H9 (cell line): ENCODE results near the gene ZNF132. TPM values are rescaled to one million over a fixed set of nuclear protein-coding genes. Genes with fewer than 3 reads are reported as not detected.
A peak's percentile ranks its signal among the peaks of the same experiment; 100 is the strongest.

ENCODE experiments used
- DNase-seq: peaks from one replicate; pipeline ENCODE4 v3.0.0-alpha.2; 2017
- H2AFZ ChIP-seq: one replicate; pipeline ENCODE4 v1.6.1; 2013; ENCODE audit warnings: mild to moderate bottlenecking, low read length, control low read depth, moderate library complexity
- H2AK5ac ChIP-seq: 2 replicates; pipeline ENCODE4 v1.6.1; 2013; ENCODE audit warnings: low read length, control low read depth, mixed read lengths; ENCODE audit not compliant: insufficient read length
- H2BK120ac ChIP-seq: one replicate; pipeline ENCODE4 v1.6.1; 2013; ENCODE audit warnings: low read depth, mild to moderate bottlenecking, low read length, control low read depth, inconsistent platforms; ENCODE audit not compliant: poor library complexity, severe bottlenecking
- H2BK12ac ChIP-seq: 2 replicates; pipeline ENCODE4 v1.6.1; 2013; ENCODE audit warnings: low read length, control low read depth, mixed read lengths, low read depth; ENCODE audit not compliant: insufficient read length
- H2BK15ac ChIP-seq: 2 replicates; pipeline ENCODE4 v1.6.1; 2013; ENCODE audit warnings: low read depth, low read length, control low read depth
- H2BK20ac ChIP-seq: one replicate; pipeline ENCODE4 v1.6.1; 2013; ENCODE audit warnings: low read depth, mild to moderate bottlenecking, low read length, control low read depth, inconsistent platforms; ENCODE audit not compliant: poor library complexity, severe bottlenecking
- H2BK5ac ChIP-seq: 2 replicates; pipeline ENCODE4 v1.6.1; 2013; ENCODE audit warnings: low read length, control low read depth, mixed read lengths; ENCODE audit not compliant: insufficient read length
- H3K14ac ChIP-seq: 2 replicates; pipeline ENCODE4 v1.6.1; 2013; ENCODE audit warnings: low read length, control low read depth; ENCODE audit not compliant: insufficient read depth
- H3K18ac ChIP-seq: 2 replicates; pipeline ENCODE4 v1.6.1; 2013; ENCODE audit warnings: low read depth, mild to moderate bottlenecking, mixed read lengths, low read length, control low read depth; ENCODE audit not compliant: insufficient read length
- H3K23ac ChIP-seq: 2 replicates; pipeline ENCODE4 v1.6.1; 2013; ENCODE audit warnings: low read length, control low read depth, mixed read lengths, low read depth; ENCODE audit not compliant: insufficient read length
- H3K23me2 ChIP-seq: 2 replicates; pipeline ENCODE4 v1.6.1; 2013; ENCODE audit warnings: low read depth, mild to moderate bottlenecking, mixed read lengths, low read length, control low read depth; ENCODE audit not compliant: insufficient read length, poor library complexity, severe bottlenecking
- H3K27ac ChIP-seq: 2 replicates; pipeline ENCODE4 v1.5.1; 2013; ENCODE audit warnings: low read length, control low read depth, mixed read lengths, low read depth; ENCODE audit not compliant: insufficient read length
- H3K27me3 ChIP-seq: 2 replicates; pipeline ENCODE4 v1.6.1; 2013; ENCODE audit warnings: low read length, control low read depth, inconsistent platforms; ENCODE audit not compliant: insufficient read depth
- H3K4ac ChIP-seq: 2 replicates; pipeline ENCODE4 v1.6.1; 2013; ENCODE audit warnings: low read depth, mild to moderate bottlenecking, control low read depth, inconsistent platforms, low read length, moderate library complexity
- H3K4me1 ChIP-seq: 2 replicates; pipeline ENCODE4 v1.6.1; 2013; ENCODE audit warnings: low read length, control low read depth, inconsistent platforms; ENCODE audit not compliant: insufficient read depth
- H3K4me2 ChIP-seq: 2 replicates; pipeline ENCODE4 v1.6.1; 2013; ENCODE audit warnings: low read length, control low read depth, mixed read lengths; ENCODE audit not compliant: insufficient read length, insufficient read depth
- H3K56ac ChIP-seq: 2 replicates; pipeline ENCODE4 v1.6.1; 2013; ENCODE audit warnings: low read depth, mild to moderate bottlenecking, mixed read lengths, low read length, control low read depth; ENCODE audit not compliant: insufficient read length
- H3K79me1 ChIP-seq: 2 replicates; pipeline ENCODE4 v1.6.1; 2013; ENCODE audit warnings: low read depth, mild to moderate bottlenecking, moderate library complexity, low read length, control low read depth, inconsistent platforms; ENCODE audit not compliant: insufficient read depth, poor library complexity, severe bottlenecking
- H3K79me2 ChIP-seq: 2 replicates; pipeline ENCODE4 v1.6.1; 2013; ENCODE audit warnings: low read length, control low read depth, inconsistent platforms; ENCODE audit not compliant: insufficient read depth
- H3K9ac ChIP-seq: 2 replicates; pipeline ENCODE4 v1.6.1; 2013; ENCODE audit warnings: low read length, control low read depth, mixed read lengths; ENCODE audit not compliant: insufficient read length; ENCODE audit errors: extremely low read depth
- H3K9me3 ChIP-seq: one replicate; pipeline ENCODE4 v1.6.1; 2013; ENCODE audit warnings: low read depth, low read length, inconsistent platforms; ENCODE audit not compliant: control insufficient read depth
- H3T11ph ChIP-seq: one replicate; pipeline ENCODE4 v1.6.1; 2013; ENCODE audit warnings: mild to moderate bottlenecking, low read length, control low read depth, inconsistent platforms
- H4K20me1 ChIP-seq: one replicate; pipeline ENCODE4 v1.6.1; 2013; ENCODE audit not compliant: control insufficient read depth, insufficient read length, insufficient read depth
- H4K5ac ChIP-seq: 2 replicates; pipeline ENCODE4 v1.6.1; 2013; ENCODE audit warnings: low read depth, mild to moderate bottlenecking, mixed read lengths, low read length, control low read depth; ENCODE audit not compliant: insufficient read length
- H4K8ac ChIP-seq: replicated peaks from 2 replicates; pipeline ENCODE4 v1.6.1; 2013; ENCODE audit warnings: low read length, control low read depth, mixed read lengths, low read depth; ENCODE audit not compliant: insufficient read length
- H4K91ac ChIP-seq: 2 replicates; pipeline ENCODE4 v1.6.1; 2013; ENCODE audit warnings: low read depth, mild to moderate bottlenecking, moderate library complexity, mixed read lengths, low read length, control low read depth; ENCODE audit not compliant: insufficient read length
- H3K27ac Mint-ChIP-seq, 3 experiments: 2 replicates in 2 of 3; 3 replicates in 1 of 3; pipeline ENCODE4 v1.8.0; 2020 to 2021; ENCODE audit warnings: mixed read lengths in 3 of 3, mild to moderate bottlenecking in 1 of 3, moderate library complexity in 1 of 3
- H3K27me3 Mint-ChIP-seq: 2 replicates; pipeline ENCODE4 v1.8.0; 2021; ENCODE audit warnings: low read depth, mild to moderate bottlenecking, moderate library complexity, mixed read lengths
- H3K36me3 Mint-ChIP-seq, 3 experiments: 2 replicates in 2 of 3; 3 replicates in 1 of 3; pipeline ENCODE4 v1.8.0; 2020 to 2021; ENCODE audit warnings: low read depth in 3 of 3, mixed read lengths in 3 of 3; ENCODE audit not compliant: insufficient read depth in 1 of 3
- H3K4me1 Mint-ChIP-seq, 2 experiments: 2 replicates each; pipeline ENCODE4 v1.8.0; 2020; ENCODE audit warnings: mixed read lengths in 2 of 2
- H3K4me3 Mint-ChIP-seq, 2 experiments: 2 replicates in 1 of 2; 3 replicates in 1 of 2; pipeline ENCODE4 v1.8.0; 2020 to 2021; ENCODE audit warnings: mild to moderate bottlenecking in 2 of 2, mixed read lengths in 2 of 2, moderate library complexity in 1 of 2
- H3K9me3 Mint-ChIP-seq, 2 experiments: 2 replicates in 1 of 2; 3 replicates in 1 of 2; pipeline ENCODE4 v1.8.0; 2020; ENCODE audit warnings: mild to moderate bottlenecking in 2 of 2, mixed read lengths in 2 of 2, moderate library complexity in 1 of 2
- WGBS: extraction: QIAGEN DNeasy Blood & Tissue Kit; methylation state at CpG from one replicate; pipeline ENCODE4 v1.1.7; 2013; ENCODE audit warnings: missing lambda C conversion rate, low lambda C conversion rate, mixed read lengths; ENCODE audit not compliant: insufficient read length; ENCODE audit errors: extremely low coverage; 5-methylcytosine and 5-hydroxymethylcytosine counted together
- total RNA-seq: library from RNA; stranded (reverse); gene quantifications from 2 replicates; pipeline ENCODE4 v1.2.1, GENCODE V29; 2021
- TF ChIP-seq, protein P1 (sequence below): fragments of 200-600 bp; sonication (generic); conservative IDR thresholded peaks from 3 replicates; pipeline ENCODE4 v1.8.0; 2021; ENCODE audit warnings: antibody characterized with exemption, mild to moderate bottlenecking

The ZNF132 gene
- total RNA-seq, 1 experiment from 2014 or later = 0.24 TPM

DNA sequence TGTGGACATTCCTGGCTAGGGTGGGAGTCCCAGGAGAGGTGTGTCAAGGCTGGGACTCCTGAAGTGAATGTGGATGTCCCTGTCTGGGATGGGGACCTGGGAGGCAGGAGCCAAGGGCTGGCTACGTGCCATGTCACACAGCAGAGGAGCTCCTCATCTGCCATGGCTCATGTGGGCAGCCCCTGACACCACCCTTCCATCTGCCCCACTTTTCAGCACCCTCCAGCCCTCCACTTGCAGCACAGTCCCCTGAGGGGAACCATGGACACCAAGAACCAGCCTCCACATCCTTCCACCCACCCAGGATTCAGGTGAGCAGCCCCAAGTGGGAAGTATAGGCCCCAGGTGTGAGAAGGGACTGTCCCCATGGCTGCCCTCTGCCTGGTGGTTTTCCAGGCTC, 37.9 kb upstream of the ZNF132 start:
- WGBS = no CpG with 5 or more reads among the region's 1 CpG
- Mint-ChIP-seq H3K9me3 (no peaks in the 10 kb centered on the region), H3K27ac (peak overlapping the region in 1 of 3 experiments; percentile 4; a peak in 1 of 7 replicates), H3K36me3 (peaks cover 0 to 12% (median 2%) of the 10 kb centered on the region in 3 experiments; a peak in 4 of 7 replicates), H3K27me3 (no peaks in the 10 kb centered on the region; the same call in 1 of the 2 replicates), H3K4me1 (peaks cover 9 to 13% of the 10 kb centered on the region in 2 experiments), H3K4me3 (peak overlapping the region in 1 of 2 experiments; percentile 5; a peak in 1 of 5 replicates)
- Histone ChIP-seq H3K14ac (no peak overlapping the region), H3K79me1 (no peaks in the 10 kb centered on the region), H2AK5ac (no peak overlapping the region), H4K20me1 (no peaks in the 10 kb centered on the region), H3K9ac (no peak overlapping the region), H2BK20ac (no peak overlapping the region), H2BK120ac (no peak overlapping the region), H3K79me2 (no peaks in the 10 kb centered on the region), H4K8ac (no peak overlapping the region), H3K4me2 (no peak overlapping the region), H3K56ac (no peak overlapping the region), H4K91ac (no peak overlapping the region), H3K18ac (no peak overlapping the region), H2AFZ (no peak overlapping the region), H3K27me3 (no peaks in the 10 kb centered on the region), H3K4ac (no peak overlapping the region), H4K5ac (no peak overlapping the region), H2BK5ac (no peak overlapping the region), H2BK15ac (no peak overlapping the region), H3K23me2 (peaks cover 7% of the 10 kb centered on the region), H3K23ac (no peak overlapping the region), H3T11ph (no peak overlapping the region), H3K27ac (no peak overlapping the region), H2BK12ac (no peak overlapping the region), H3K4me1 (no peaks in the 10 kb centered on the region), H3K9me3 (no peaks in the 10 kb centered on the region)
- TF ChIP-seq, protein P1, sequence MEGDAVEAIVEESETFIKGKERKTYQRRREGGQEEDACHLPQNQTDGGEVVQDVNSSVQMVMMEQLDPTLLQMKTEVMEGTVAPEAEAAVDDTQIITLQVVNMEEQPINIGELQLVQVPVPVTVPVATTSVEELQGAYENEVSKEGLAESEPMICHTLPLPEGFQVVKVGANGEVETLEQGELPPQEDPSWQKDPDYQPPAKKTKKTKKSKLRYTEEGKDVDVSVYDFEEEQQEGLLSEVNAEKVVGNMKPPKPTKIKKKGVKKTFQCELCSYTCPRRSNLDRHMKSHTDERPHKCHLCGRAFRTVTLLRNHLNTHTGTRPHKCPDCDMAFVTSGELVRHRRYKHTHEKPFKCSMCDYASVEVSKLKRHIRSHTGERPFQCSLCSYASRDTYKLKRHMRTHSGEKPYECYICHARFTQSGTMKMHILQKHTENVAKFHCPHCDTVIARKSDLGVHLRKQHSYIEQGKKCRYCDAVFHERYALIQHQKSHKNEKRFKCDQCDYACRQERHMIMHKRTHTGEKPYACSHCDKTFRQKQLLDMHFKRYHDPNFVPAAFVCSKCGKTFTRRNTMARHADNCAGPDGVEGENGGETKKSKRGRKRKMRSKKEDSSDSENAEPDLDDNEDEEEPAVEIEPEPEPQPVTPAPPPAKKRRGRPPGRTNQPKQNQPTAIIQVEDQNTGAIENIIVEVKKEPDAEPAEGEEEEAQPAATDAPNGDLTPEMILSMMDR = no peak
- DNase-seq = peak; percentile 22
